ENCODE results near the gene FAM20A. TPM values are rescaled to one million over a fixed set of nuclear protein-coding genes. Genes with fewer than 3 reads are reported as not detected.

The FAM20A gene
- total and polyA plus RNA-seq, 9 of the 15 experiments (the other 6 are each of a cell fraction or from before 2014, with no cell fraction given) = 0.07 TPM; not detected in 8

DNA sequence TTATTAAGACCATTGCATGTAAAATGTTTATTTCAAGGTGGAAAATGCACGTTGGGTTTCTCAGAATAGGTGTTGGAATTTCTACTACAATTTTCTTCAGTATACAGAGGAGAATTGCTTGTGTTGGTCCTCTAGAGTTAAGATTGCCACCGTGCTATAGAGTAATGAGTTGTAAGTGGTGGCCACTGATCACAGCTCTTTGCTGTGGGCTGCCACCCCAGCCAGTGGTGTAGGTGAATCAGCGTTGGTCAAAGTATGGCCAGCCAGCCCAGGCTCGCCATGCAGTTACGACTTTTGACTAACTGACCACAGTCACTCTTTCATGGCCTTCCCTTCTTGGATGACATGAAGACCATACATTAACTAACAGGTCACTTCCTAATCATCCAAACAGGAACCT, 101.6 kb downstream of the FAM20A start:
- H3K9ac ChIP-seq (ENCODE audit: insufficient read depth in 1 of 2, low read depth in 2 of 2, low read length in 2 of 2) = no peak overlapping the region
- DNase-seq (ENCODE audit: extremely low read depth in 1 of 4, low spot score in 3 of 4) (no peak), FAIRE-seq (no peak), ATAC-seq (no peak)
- no peaks in the 10 kb centered on the region; the same call in 1 of the 2 replicates for H3K9me3 ChIP-seq (replicated peaks; ENCODE audit: control insufficient read depth, insufficient read depth, low read depth, low read length)
- no peak overlapping the region for H3K4me3 ChIP-seq
- no peaks in the 10 kb centered on the region for H3K9me1 ChIP-seq (ENCODE audit: control insufficient read depth, insufficient read depth, low read length)
- no peaks in the 10 kb centered on the region for H3K36me3 ChIP-seq (ENCODE audit: control insufficient read depth, insufficient read depth, low read length)
- intact Hi-C loops (cut with micrococcal nuclease) (no loop called here), in situ Hi-C loops (cut with MboI) (no loop called here)
- ChIA-PET CTCF (ENCODE audit: low intra/inter-chr PET ratio) (no interaction called here), POLR2A (interaction anchor here (2.4 kb wide), 1 partner anchor 11 kb away, joined by 9 read pairs; no protein-coding TSS in a partner anchor)
- no peak overlapping the region for H3K27ac ChIP-seq (ENCODE audit: extremely low read depth, low read depth, low read length)
- WGBS (ENCODE audit: insufficient coverage, low coverage, missing lambda C conversion rate) = 20% methylated on average over 5 of the region's 5 CpGs
- no peaks in the 10 kb centered on the region; a peak in 1 of 5 replicates for H3K27me3 ChIP-seq (ENCODE audit: control insufficient read depth in 2 of 2, insufficient read depth in 2 of 2, low read length in 2 of 2)
- H3K4me2 ChIP-seq (ENCODE audit: insufficient read depth, low read length) = no peak overlapping the region
- BruUV-seq (replicated peaks) = no TSS peak
- H4K20me1 ChIP-seq (replicated peaks; ENCODE audit: control insufficient read depth, insufficient read depth, low read length) = no peaks in the 10 kb centered on the region
- no peaks in the 10 kb centered on the region for H3K79me2 ChIP-seq (ENCODE audit: control insufficient read depth, insufficient read depth, low read length)
- peaks cover 0 to 10% of the 10 kb centered on the region in 2 experiments; a peak in 3 of 5 replicates for H3K4me1 ChIP-seq (replicated peaks in 1 of 2; ENCODE audit: control insufficient read depth in 2 of 2, insufficient read depth in 2 of 2, low read length in 2 of 2)
- H2AFZ ChIP-seq (ENCODE audit: low read depth, low read length) = no peak overlapping the region
- TF ChIP-seq ZNF41 (CRISPR knock-in tag; conservative IDR thresholded peaks at IDR 0.05) = no peak
- TF ChIP-seq CBX3 (IDR thresholded peaks at IDR 0.05; ENCODE audit: borderline replicate concordance in 1 of 2, low read length in 2 of 2) = no peak
- TF ChIP-seq ZNF384 (IDR thresholded peaks at IDR 0.05; ENCODE audit: low read depth, low read length) = no peak
- TF ChIP-seq ZNF79 (CRISPR knock-in tag; IDR thresholded peaks at IDR 0.05; ENCODE audit: low read depth) = no peak
- TF ChIP-seq, protein P1, sequence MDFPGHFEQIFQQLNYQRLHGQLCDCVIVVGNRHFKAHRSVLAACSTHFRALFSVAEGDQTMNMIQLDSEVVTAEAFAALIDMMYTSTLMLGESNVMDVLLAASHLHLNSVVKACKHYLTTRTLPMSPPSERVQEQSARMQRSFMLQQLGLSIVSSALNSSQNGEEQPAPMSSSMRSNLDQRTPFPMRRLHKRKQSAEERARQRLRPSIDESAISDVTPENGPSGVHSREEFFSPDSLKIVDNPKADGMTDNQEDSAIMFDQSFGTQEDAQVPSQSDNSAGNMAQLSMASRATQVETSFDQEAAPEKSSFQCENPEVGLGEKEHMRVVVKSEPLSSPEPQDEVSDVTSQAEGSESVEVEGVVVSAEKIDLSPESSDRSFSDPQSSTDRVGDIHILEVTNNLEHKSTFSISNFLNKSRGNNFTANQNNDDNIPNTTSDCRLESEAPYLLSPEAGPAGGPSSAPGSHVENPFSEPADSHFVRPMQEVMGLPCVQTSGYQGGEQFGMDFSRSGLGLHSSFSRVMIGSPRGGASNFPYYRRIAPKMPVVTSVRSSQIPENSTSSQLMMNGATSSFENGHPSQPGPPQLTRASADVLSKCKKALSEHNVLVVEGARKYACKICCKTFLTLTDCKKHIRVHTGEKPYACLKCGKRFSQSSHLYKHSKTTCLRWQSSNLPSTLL (IDR thresholded peaks at IDR 0.05) = no peak
- TF ChIP-seq, protein P2, sequence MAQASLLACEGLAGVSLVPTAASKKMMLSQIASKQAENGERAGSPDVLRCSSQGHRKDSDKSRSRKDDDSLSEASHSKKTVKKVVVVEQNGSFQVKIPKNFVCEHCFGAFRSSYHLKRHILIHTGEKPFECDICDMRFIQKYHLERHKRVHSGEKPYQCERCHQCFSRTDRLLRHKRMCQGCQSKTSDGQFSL (CRISPR knock-in tag; IDR thresholded peaks at IDR 0.05) = no peak
- TF ChIP-seq, protein P2 (tag; IDR thresholded peaks at IDR 0.05) = no peak
- TF ChIP-seq KDM1A (IDR thresholded peaks at IDR 0.05) = no peak
- TF ChIP-seq DDX20 (tag; IDR thresholded peaks at IDR 0.05; ENCODE audit: low read depth) = no peak
- TF ChIP-seq ZNF133 (CRISPR knock-in tag; IDR thresholded peaks at IDR 0.05) = no peak
- TF ChIP-seq BRF1 (IDR thresholded peaks at IDR 0.05; ENCODE audit: borderline replicate concordance, extremely low read depth, insufficient read length) = no peak
- no peak for TF ChIP-seq ZNF583 (CRISPR knock-in tag; IDR thresholded peaks at IDR 0.05)
- TF ChIP-seq ZNF699 (CRISPR knock-in tag; IDR thresholded peaks at IDR 0.05; ENCODE audit: insufficient replicate concordance) = no peak

Measured in K562 (cell line).